GM12878 (cell line): ENCODE results near the gene HHIPL1. TPM values are rescaled to one million over a fixed set of nuclear protein-coding genes. Genes with fewer than 3 reads are reported as not detected.

ENCODE experiments used
- BCLAF1 ChIP-seq: fragments of 450-650 bp; IDR thresholded peaks from 2 replicates; pipeline ENCODE4 v1.6.1; 2017; ENCODE audit warnings: antibody characterized with exemption, mild to moderate bottlenecking, moderate library complexity
- BHLHE40 ChIP-seq, 2 experiments: fragments of 450-650 bp in 1 of 2; IDR thresholded peaks; 2 replicates each; pipeline ENCODE4 v1.6.1; 2011 to 2017; ENCODE audit warnings: low read depth in 2 of 2, borderline replicate concordance in 1 of 2, improper control_type of control experiment in 1 of 2, low read length in 1 of 2, mild to moderate bottlenecking in 1 of 2
- CBX3 ChIP-seq: fragments of 200-600 bp; sonication (generic); IDR thresholded peaks from 2 replicates; pipeline ENCODE4 v1.6.1; 2016; ENCODE audit warnings: low read depth, borderline replicate concordance
- CTCF ChIP-seq, 3 experiments: IDR thresholded peaks in 2 of 3; conservative IDR thresholded peaks in 1 of 3; 2 replicates each; pipeline ENCODE4 v1.5.1; 2011; ENCODE audit warnings: low read depth in 3 of 3, low read length in 3 of 3, mild to moderate bottlenecking in 3 of 3, control low read depth in 2 of 3, moderate library complexity in 2 of 3, inconsistent platforms in 1 of 3, mixed read lengths in 1 of 3; ENCODE audit not compliant: control insufficient read depth in 2 of 3, insufficient read depth in 1 of 3; ENCODE audit errors: extremely low read depth in 1 of 3
- E2F8 ChIP-seq: fragments of 450-650 bp; IDR thresholded peaks from 2 replicates; pipeline ENCODE4 v1.6.1; 2018; ENCODE audit warnings: mild to moderate bottlenecking, low read depth, moderate library complexity; ENCODE audit not compliant: partially characterized antibody
- JUND ChIP-seq: IDR thresholded peaks from 2 replicates; pipeline ENCODE4 v1.6.1; 2012; ENCODE audit warnings: low read depth, mild to moderate bottlenecking, low read length, improper control_type of control experiment, moderate library complexity
- MEF2B ChIP-seq: fragments of 450-650 bp; IDR thresholded peaks from 2 replicates; pipeline ENCODE4 v1.6.1; 2018; ENCODE audit warnings: mild to moderate bottlenecking, moderate library complexity; ENCODE audit not compliant: partially characterized antibody, poor library complexity, severe bottlenecking
- NR2F1 ChIP-seq: fragments of 450-650 bp; conservative IDR thresholded peaks from 2 replicates; pipeline ENCODE4 v1.6.1; 2017; ENCODE audit warnings: mild to moderate bottlenecking
- RFX5 ChIP-seq: IDR thresholded peaks from 2 replicates; pipeline ENCODE4 v1.6.1; 2011; ENCODE audit warnings: low read depth, low read length, improper control_type of control experiment
- SREBF2 ChIP-seq: IDR thresholded peaks from 2 replicates; pipeline ENCODE4 v1.6.1; 2012; ENCODE audit warnings: mild to moderate bottlenecking, low read length
- STAT3 ChIP-seq: IDR thresholded peaks from 2 replicates; pipeline ENCODE4 v1.6.1; 2011; ENCODE audit warnings: low read depth, low read length, improper control_type of control experiment
- YBX1 ChIP-seq: fragments of 450-650 bp; IDR thresholded peaks from 2 replicates; pipeline ENCODE4 v1.6.1; 2016; ENCODE audit warnings: antibody characterized with exemption
- ZBTB4 ChIP-seq: fragments of 450-650 bp; formaldehyde crosslinking; IDR thresholded peaks from 2 replicates; pipeline ENCODE4 v1.4.0; 2022; ENCODE audit warnings: mild to moderate bottlenecking, moderate library complexity
- ZNF207 ChIP-seq: fragments of 450-650 bp; IDR thresholded peaks from 2 replicates; pipeline ENCODE4 v1.6.1; 2014; ENCODE audit warnings: antibody characterized with exemption, mild to moderate bottlenecking, borderline replicate concordance
- polyA plus RNA-seq, 11 experiments: library from polyadenylated mRNA; depleted of rRNA in 4 of 11; unstranded in 6 of 11; stranded (reverse) in 5 of 11; fragments of >200 nt; fragmentation: Nextera tagmentation in 4 of 11; fragmentation: Illumina TruSeq in 1 of 11; extraction: Ambion mirVana in 4 of 11; extraction: Trizol in 1 of 11; gene quantifications; 1 replicate in 1 of 11; 2 replicates in 10 of 11; pipeline versions ENCODE4 v1.2.1 to v1.2.3, GENCODE V29; 2011 to 2016; ENCODE audit warnings: inconsistent platforms in 2 of 11, missing spikeins in 2 of 11, low read depth in 1 of 11
- total RNA-seq, 4 experiments: library from RNA; depleted of rRNA in 3 of 4; stranded (reverse); fragments of >200 nt in 3 of 4; fragmentation: Illumina TruSeq in 1 of 4; extraction: Trizol in 1 of 4; gene quantifications; 2 replicates each; pipeline versions ENCODE4 v1.2.1 to v1.2.3, GENCODE V29; 2013 to 2021
- TF ChIP-seq, protein P1 (sequence below): IDR thresholded peaks from 2 replicates; pipeline ENCODE4 v1.6.1; 2011; ENCODE audit warnings: low read depth, low read length, improper control_type of control experiment, borderline replicate concordance

The HHIPL1 gene
- total and polyA plus RNA-seq, 10 of the 15 experiments (the other 5 are each of a cell fraction or from before 2014, with no cell fraction given) = 0.09 TPM; not detected in 9

DNA sequence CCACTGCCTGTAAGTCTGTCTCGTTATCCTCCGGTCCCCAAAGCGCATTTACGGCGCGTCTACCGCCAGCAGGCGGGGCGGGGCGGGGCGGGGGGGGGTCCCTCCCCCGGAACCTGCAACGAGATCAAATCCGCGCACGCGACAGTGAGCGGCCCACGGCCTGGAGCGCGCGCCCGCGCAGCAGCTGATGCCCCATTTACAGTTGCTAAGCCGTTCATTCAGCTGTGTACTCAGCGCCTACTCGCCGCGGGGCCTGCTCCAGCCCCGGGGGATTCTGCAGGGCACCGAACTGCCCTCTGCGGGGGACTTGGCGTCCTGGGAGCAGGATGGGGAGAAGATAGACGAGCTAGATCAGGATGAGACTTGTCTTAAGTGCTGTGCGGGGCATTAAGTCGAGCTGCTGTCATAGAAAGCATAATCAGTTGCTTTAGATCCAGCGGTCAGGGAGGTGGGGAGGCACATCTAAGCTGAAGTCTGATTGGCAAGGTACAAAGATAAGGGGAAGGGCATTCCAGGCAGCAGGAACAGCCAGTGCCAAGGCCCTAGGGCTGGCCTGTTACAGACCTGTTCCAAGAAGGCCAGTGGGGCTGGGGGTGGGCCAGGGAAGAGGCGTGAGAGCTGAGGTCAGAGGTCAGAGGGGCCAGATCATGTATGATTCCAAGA is 39.5 kb upstream of the HHIPL1 start (continued):
- TF ChIP-seq MEF2B = no peak
- peak; percentile 80 for TF ChIP-seq NR2F1
- no peak for TF ChIP-seq BCLAF1
- TF ChIP-seq BHLHE40 (IDR thresholded peaks at IDR 0.05; ENCODE audit: borderline replicate concordance in 1 of 2, low read depth in 2 of 2, low read length in 1 of 2) = peak; percentile 67 to 89; a peak in 3 of 4 replicates
- no peak for TF ChIP-seq ZNF207
- TF ChIP-seq CBX3 = no peak
- no peak for TF ChIP-seq JUND
- TF ChIP-seq ZBTB4 = no peak
- no peak for TF ChIP-seq YBX1
- no peak for TF ChIP-seq RFX5
- TF ChIP-seq E2F8 = no peak
- TF ChIP-seq, protein P1, sequence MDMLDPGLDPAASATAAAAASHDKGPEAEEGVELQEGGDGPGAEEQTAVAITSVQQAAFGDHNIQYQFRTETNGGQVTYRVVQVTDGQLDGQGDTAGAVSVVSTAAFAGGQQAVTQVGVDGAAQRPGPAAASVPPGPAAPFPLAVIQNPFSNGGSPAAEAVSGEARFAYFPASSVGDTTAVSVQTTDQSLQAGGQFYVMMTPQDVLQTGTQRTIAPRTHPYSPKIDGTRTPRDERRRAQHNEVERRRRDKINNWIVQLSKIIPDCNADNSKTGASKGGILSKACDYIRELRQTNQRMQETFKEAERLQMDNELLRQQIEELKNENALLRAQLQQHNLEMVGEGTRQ = no peak
- TF ChIP-seq SREBF2 = no peak
- no peak for TF ChIP-seq CTCF (IDR thresholded peaks at IDR 0.05 in 2 of 3, conservative IDR thresholded peaks at IDR 0.05 in 1 of 3; ENCODE audit: control insufficient read depth in 2 of 3, extremely low read depth in 1 of 3, insufficient read depth in 1 of 3, low read depth in 3 of 3, low read length in 3 of 3)
- TF ChIP-seq STAT3 = no peak
